NCI-H187 treated with DMSO at 0.1 percent for 48 hours (cell line): ENCODE data around the gene GPRC5A.

Experiments
- DNase-seq: peaks from one replicate; lab custom pipeline; 2025; lab: John Stamatoyannopoulos, UW

GPRC5A gene

DNA sequence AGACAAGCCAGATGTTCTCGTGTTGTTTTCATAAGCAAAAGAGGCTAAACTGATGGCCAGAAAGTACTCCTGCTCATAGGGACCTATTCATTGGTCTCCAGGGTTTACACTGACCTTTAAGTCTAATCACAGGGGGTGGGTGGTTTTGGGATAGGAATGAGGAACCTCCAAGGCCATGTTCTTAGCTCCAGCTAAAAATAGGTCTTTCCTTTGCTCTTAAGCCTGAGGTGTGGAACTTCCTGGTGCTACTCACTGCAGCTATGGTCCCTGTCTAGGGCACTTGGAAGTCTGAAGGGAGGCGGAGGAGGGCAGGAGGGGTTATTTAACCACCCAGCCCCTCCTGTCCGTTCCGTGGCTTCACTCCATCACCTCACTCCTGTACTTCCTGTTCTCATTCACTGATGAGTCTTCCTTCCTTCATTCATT, 18.6 kb downstream of the GPRC5A start:
- DNase-seq: no peak

DNA sequence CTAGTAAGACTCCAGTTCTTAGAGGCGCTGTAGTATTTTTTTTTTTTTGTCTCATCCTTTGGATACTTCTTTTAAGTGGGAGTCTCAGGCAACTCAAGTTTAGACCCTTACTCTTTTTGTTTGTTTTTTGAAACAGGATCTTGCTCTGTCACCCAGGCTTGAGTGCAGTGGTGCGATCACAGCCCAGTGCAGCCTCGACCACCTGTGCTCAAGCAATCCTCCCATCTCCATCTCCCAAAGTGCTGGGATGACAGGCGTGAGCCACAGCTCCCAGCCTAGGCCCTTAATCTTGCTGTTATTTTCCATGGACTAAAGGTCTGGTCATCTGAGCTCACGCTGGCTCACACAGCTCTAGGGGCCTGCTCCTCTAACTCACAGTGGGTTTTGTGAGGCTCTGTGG, 21.3 kb downstream of the GPRC5A start:
- DNase-seq: no peak

DNA sequence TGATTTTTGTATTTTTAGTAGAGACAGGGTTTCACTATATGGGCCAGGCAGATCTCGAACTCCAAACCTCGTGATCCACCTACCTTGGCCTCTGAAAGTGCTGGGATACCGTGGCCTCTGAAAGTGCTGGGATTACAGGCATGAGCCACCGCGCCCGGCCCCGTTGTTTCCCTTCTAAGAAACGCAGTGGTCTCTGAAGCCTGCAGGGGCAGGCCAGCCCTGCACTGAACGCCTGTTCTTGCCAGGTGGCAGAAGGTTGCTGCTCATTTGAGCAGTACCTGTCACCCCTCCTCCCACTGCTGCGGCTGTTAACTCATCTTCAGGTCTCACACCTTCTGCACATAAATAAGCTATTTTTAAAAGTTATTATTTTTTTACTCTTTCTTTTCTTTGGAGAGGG, 24.3 kb downstream of the GPRC5A start:
- DNase-seq: no peak

DNA sequence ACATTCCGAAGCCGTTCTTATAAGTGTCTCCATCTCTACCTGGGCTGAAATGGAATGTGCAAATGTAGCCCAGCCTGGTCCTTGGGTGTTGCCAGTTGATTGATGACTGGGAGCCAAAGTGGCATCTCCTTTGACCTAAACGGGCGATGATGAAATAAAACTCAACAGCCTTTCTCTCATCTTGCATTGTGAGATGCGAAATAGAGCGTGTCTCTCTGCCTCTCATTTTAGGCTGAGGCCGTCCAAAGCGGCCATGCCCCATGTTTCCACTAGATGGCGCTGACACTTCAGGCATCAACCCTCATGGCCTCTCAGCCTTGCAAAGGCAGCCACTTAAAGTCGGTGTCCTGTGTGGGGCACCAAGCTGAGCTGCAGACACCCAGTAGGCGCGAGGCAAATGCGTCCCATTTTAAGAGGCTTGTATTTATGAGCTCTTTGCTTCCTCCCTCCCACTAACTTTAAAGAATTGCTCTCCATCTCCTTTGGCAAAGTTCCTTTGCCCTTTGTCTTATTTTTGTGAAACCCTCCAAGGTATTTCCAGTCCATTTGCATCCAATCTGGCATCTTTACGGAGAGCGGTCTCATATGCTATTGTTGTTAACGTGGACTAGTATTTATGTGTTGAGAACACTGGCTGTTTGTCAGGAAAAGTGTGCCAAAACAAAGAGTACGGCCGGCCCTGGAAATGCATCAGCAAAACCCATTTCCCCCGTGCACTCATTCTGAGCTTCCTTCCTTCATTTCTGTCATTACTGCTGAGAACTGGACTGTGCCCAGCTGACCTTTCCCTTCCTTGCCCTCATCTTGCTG, 25.0 kb downstream of the GPRC5A start:
- no peak for DNase-seq

DNA sequence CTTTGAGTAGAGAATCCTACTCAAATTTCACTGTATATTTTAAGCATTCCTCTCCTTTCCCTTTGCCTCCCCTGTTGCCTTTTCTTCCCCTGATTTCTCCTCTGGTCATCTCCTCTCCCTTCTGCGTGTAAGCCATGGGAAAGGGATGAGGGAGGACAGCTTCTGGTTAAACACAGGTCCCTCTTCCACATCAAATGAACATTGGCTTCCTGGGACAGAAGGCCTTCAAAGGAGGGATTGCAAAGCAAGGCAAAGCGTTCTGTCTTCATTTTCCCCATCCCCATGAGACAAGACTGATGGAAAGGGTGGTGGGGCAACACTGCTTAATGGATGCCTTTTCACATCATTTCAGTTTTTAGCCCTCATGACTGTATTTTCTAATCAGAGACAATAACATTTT, 26.2 kb downstream of the GPRC5A start:
- no peak for DNase-seq

DNA sequence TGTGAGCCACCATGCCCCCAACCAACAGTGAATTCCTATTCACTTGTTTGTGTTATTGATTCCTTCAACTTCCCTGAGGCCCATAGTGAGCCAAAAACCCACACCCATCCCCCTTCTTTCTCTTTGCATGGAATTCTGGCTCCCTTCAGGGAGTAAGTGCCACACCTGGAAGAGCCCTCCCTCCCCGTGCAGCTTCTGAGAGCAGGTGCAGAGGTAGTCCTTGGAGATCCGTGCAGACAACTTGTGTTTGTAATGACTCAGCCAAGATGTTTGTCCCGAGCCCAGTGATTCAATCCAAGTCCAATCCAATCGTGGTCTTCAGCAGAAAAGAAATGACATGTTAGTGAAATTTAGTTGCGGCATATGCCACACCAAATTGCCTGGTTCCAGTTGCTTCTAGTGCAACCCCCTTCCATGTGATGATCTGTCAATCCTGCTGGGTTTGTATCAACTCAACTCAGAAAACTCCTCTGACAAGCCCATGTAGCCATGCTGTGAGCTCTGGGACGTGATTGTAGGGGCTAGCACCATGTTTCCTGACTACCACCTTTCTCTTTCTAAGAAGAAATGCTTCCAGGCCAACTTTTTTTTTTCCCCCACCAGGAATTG, 27.5 kb downstream of the GPRC5A start:
- DNase-seq: no peak

DNA sequence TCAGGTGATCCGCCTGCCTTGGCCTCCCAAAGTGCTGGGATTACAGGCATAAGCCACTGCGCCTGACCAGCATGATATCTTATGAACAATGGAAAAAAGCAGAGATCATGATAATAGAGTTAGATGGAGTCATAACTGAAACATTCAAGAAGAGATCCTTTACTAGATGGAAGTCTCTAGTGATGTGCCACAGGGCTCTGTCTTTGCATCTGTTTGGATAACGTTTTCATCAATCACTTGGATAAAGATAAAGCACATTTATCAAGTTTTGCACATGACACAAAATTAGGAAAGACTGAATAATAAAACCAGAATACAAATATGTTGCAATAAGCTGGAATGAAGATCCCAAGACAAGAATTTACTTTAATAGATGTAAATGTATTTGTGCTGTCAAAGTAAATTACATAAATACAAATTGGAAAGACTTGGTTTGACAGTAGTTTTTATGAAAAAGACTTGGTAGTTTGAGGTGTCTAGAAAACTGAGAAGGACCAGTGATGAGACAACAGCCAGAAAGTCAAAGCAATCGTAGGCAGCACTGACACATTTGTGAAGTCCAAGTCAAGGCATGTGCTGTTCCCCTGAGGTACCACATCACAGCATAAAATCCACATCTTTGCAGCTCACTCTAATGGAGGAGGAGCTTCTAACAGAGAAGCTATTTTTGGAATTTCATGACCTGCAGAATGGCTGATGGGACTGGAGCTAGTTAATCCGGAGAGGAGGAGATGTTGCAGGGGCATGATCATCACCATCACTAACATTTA, 28.5 kb downstream of the GPRC5A start:
- DNase-seq: no peak

DNA sequence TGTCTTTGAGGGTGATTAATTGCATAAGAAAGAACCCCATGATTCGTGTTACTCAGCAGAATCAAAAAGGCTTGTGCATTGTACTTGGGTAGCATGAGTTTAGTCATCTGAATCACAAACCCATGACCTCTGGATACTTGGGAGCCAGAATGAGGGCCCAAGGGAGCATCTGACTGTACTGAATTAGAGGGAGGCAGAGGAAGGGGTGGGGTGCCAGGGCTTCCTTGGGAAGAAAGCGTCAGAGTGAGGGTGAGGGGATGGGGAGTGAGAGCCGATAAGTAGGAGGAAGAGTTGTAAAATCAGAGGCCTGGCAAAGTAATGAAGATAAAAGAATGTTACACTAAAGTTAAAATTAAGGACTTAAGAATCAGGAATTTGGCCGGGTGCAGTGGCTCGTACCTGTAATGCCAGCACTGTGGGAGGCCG, 30.8 kb downstream of the GPRC5A start:
- DNase-seq: no peak

DNA sequence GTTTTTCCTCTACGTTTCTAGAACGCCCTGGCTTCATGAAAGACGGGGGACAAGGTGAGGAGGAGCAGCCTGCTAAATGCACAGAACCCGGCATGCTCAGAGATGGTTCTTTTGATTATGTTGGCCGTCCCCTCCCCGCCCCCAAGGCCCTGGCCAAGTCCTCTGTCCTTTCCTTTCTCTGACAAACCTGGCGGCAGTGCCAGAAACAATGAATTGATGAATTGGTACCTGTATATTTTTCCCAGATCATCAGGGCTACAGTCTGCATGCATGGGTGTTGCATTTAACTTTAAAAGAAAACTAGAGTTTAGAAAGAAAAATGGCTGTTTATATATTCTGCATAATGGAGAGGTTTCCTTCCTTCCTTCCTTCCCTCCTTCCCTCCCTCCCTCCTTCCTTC, 31.6 kb downstream of the GPRC5A start:
- no peak for DNase-seq

DNA sequence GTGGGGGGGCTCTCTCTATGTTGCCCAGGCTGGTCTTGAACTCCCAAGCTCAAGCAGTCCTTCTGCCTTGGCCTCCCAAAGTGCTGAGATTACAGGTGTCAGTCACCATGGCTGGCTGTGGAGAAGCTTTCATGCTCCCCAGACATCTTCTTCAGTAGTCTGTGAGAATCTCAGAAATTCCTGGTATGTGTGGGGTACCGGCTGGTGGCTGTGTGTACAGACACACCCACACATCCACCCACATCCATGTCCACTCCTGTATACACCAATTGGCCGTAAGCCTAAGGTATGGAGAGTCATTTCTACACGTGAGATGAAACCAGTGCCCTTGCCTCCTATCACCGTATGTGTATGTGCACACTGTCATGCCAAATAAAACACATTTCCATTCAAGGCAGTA, 32.8 kb downstream of the GPRC5A start:
- no peak for DNase-seq

DNA sequence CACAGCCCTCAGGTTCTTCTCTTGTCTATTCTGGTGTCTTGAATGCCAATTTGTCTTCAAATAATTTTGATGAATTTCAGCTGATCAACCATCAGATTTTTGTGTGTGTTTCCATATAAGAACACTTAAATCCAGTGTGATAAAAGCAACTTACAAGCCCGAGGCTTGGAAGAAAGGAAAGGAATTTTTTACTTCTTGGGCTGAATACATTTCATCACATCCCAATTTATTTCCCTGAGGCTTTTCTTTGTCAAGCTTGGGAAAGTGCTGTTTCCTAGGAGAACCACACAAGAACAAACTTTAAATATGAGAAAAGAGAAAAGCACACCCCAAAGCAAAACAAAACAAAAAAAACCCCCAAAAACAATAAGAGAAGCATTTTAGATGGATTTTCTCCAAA, 34.0 kb downstream of the GPRC5A start:
- no peak for DNase-seq

DNA sequence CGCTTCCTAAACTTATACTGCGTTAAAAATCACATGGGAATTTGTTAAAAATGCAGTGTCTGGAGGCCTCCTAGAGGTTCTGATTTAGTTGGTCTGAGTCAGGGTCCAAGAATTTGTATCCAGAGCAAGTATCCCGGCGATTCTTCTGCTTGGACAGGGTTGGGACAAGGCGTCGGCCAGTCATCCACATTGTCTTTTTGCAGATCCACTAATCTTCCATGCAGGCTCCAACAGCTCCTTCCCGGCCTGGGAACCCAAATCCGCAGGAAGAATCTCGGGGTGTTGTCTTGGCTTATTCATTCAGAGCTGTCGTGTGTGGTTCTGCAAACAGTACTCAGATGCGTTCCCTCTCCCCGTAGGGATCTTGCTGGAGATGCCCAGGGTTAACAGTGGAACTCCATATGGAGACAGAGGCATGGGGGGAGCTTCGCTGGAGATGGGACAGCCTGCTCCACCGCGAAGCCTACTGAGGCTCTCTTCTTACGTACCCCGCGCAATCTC, 35.3 kb downstream of the GPRC5A start:
- DNase-seq: no peak

DNA sequence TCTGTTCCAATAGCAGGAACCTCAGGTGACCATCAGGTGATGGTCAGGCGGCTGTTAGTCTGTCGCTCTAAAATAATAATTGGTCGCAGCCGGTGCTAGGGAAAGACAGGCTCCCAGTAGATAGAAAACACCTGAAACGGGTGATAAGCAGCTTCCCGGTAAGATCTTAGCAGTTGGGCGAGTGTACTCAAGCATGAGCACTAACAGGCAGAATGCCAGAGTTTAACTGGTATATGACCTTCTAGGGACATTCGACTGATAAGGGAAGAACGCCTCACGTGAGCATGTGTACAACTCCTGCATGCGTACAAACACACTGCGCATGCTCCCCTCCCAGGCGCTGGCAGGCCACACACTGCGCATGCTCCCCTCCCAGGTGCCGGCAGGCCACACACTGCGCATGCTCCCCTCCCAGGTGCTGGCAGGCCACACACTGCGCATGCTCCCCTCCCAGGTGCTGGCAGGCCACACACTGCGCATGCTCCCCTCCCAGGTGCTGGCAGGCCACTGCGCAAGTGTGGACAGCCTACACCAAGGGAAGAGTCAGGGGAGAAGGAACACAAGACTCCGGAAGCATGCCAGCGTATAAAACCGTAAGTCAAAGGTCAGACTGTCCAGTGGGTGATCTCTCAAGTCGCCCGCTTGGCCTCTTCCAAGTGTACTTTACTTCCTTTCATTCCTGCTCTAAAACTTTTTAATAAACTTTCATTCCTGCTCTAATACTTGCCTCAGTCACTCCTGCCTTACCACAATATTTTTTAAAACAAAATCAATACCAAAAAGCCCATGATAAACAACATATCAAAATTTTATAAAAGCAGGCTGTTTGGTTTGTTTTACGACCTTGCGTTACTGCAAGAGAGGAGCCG, 36.1 kb downstream of the GPRC5A start:
- DNase-seq: no peak

DNA sequence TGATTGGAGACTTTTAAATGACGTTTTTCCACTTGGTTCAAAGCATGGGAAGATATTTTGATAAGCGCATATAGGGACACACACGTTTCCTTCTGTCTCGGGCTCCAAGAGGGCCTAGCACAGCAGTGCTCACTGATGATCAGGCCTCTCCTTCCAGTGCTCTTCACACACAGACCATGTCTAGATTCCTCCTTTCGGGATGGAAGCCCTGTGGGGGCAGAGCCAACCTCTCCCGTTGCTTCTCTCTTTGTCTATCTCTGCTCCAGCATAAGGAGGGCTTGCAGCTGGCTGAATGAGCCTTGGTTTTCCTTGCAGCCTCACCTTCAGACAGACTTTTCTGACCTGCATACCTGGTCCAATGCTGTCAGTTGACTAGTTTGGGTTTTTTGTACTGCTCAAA, 38.3 kb downstream of the GPRC5A start:
- DNase-seq: no peak

DNA sequence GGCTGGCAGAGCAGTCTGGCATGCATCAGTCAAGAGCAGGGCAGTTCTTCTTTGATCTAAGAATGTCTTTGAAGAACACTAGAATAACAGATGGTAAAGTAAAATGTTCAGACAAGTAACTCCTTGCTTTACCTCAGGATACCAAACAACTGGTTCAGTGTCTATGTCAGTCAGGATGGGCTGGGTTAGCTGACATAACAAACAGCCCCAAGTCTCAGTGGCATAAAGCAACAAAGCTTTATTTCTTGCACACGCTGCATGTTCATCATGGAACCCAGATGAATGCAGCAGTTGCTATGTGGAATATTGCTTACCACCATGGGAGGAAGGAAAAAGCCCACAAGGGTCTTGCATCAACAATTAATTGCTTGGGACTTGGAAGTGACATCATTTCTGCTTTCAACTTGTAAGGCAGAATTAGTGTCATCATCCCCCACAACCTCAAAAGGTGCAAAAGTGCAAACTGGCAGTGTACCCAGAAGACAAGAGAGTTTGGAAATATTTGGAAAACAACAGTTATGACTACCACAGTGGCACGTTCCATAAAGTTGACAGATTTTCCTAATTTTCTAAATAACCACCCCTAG, 39.4 kb downstream of the GPRC5A start:
- no peak for DNase-seq

DNA sequence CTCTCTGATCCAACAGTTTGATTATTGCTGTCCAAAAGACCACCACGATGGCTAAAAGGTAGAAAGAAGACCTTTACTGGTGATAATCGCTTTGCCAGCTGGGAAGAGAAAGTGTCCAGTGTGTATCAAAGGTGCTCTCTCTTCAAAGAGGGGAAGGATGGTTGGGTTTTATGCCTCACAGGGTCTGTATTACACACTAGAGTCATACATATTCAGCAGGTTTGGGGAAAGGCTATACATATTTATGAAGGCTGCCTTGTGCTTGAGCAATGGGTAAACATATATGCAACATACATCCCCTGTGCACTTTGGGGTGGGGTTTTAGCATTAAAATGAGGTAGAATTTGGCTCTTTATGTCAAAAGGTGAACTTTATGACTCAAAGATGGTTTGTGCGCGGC, 42.4 kb downstream of the GPRC5A start:
- no peak for DNase-seq

DNA sequence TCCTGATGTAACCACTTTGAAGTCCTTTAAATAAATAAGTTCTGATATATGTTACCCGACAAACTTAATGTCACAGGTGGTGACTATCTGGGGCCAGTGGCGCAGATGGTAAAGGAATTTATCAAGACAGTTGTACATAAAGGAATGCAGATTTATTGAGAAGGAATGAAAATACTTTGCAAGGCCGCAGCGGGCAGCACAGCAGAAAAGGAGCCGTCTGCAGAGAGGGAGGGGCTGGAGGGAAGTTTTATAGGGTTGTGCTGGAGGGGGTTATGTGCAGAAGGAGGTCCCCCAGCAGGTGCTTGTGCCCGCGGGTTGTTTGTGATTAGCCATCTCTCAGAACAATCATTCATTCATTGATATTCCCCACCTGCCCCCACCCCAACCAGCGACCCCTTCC, 43.2 kb downstream of the GPRC5A start:
- no peak for DNase-seq

DNA sequence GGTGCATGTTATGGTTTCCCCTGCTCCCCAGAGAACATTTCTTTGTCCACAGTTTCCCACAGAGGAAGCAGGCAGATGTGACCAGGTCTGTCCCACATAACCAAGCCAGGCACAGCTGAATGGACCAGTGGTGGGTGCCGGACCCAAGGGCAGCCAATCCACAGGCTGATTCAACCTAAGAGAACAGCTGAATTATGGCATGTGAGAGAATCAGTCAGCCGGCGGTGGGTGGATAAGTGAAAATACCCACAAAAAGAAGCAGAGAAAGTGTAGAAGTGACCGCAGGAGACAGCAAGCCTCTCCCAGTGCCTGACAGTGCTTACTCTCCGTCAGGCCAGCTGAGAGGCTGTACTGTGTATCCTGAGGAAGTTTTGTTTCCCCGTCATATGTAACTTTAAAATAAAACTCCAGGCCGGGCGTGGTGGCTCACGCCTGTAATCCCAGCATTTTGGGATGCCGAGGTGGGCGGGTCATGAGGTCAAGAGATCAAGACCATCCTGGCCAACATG, 45.7 kb downstream of the GPRC5A start:
- DNase-seq: no peak

DNA sequence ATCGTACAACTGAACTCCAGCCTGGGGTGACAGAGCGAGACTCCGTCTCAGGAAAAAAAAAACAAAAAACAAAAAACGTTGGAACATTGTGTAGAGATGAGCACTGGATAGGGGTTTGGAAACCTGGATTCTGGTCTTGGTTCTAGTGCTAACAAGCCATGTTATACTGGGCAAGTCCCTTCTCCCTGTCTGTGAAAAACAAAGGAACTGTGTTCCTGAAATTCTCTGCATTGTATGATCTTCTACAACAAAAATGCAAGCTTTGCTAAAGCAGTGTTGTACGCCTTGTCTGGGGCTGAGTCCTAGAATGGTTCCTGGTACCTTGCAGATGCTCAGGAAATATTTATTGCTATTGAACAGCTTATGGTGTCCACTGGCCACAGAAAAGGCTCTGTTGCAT, 47.2 kb downstream of the GPRC5A start:
- no peak for DNase-seq

DNA sequence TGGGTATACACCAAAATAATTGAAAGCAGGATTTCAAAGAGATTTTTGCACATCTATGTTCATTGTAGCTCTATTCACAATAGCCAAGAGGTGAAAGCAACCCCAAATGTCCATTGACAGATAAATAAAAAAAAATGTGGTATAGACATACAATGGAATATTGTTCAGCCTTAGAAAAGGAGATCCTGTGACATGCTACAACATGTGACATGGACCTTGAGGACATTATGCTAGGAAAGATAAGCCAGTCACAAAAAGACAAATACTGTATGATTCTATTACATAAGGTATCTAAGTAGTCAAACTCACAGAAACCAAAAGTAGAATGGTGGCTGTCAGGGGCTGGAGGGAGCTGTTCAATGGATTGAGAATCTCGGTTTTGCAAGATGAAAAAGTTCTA, 48.5 kb downstream of the GPRC5A start:
- no peak for DNase-seq
